K562 (cell line): ENCODE data around the gene MYCBP. TPM values are rescaled to one million over a fixed set of nuclear protein-coding genes. Genes with fewer than 3 reads are reported as not detected.

Experiments used
- ATAC-seq: fragments of 200-7000 bp; cut with Tn5 transposase; 3 replicates; pipeline ENCODE4 v1.9.1; 2020; ENCODE audit warnings: moderate library complexity
- BruUV-seq: library from RNA; stranded (reverse); fragments of 400-500 nt; replicated peaks from 2 replicates; lab custom pipeline; 2021; lab: Mats Ljungman, UMichigan
- CTCF ChIA-PET: fragments of 300-600 bp; formaldehyde crosslinking; extraction: SDS; loops from one replicate; lab custom pipeline; 2021; ENCODE audit warnings: low intra/inter-chr PET ratio; lab: Yijun Ruan, JAX
- POLR2A ChIA-PET: fragments of 300-600, 350-650 bp; sonication (Branson Sonifier 250); formaldehyde crosslinking; extraction: SDS; loops from one replicate; lab custom pipeline; 2021; ENCODE audit warnings: antibody characterized with exemption, inconsistent platforms; lab: Yijun Ruan, JAX
- DNase-seq, 4 experiments: peaks; one replicate each; pipeline versions ENCODE4 v3.0.0 to v3.0.0-alpha.2; 2011 to 2018; ENCODE audit warnings: low spot score in 3 of 4, mixed read lengths in 3 of 4; ENCODE audit errors: extremely low read depth in 1 of 4
- FAIRE-seq: peaks from 2 replicates; lab custom pipeline; 2011; peaks lifted over from hg19 to GRCh38; lab: Jason Lieb, UNC
- H2AFZ ChIP-seq: 2 replicates; pipeline ENCODE4 v1.6.0; 2011; ENCODE audit warnings: low read depth, low read length, control low read depth, inconsistent platforms
- H3K27ac ChIP-seq: fragments of 200-600 bp; 3 replicates; pipeline ENCODE4 v1.8.0; 2011; ENCODE audit warnings: low read depth, mild to moderate bottlenecking, control low read depth, inconsistent platforms, low read length, moderate library complexity, mixed read lengths; ENCODE audit errors: extremely low read depth
- H3K27me3 ChIP-seq, 2 experiments: fragments of 300-600 bp in 1 of 2; 2 replicates in 1 of 2; 3 replicates in 1 of 2; pipeline versions ENCODE4 v1.6.0 to v1.8.0; 2011; ENCODE audit warnings: inconsistent platforms in 2 of 2, low read length in 2 of 2, mild to moderate bottlenecking in 1 of 2, mixed read lengths in 1 of 2, moderate library complexity in 1 of 2; ENCODE audit not compliant: control insufficient read depth in 2 of 2, insufficient read depth in 2 of 2
- H3K36me3 ChIP-seq: fragments of 300-600 bp; 3 replicates; pipeline ENCODE4 v1.8.0; 2011; ENCODE audit warnings: mild to moderate bottlenecking, low read length, inconsistent platforms; ENCODE audit not compliant: control insufficient read depth, insufficient read depth
- H3K4me1 ChIP-seq, 2 experiments: fragments of 200-600 bp in 1 of 2; replicated peaks in 1 of 2; 2 replicates in 1 of 2; 3 replicates in 1 of 2; pipeline versions ENCODE4 v1.5.1 to v1.8.0; 2011; ENCODE audit warnings: inconsistent platforms in 2 of 2, low read length in 2 of 2, mild to moderate bottlenecking in 1 of 2, mixed read lengths in 1 of 2, moderate library complexity in 1 of 2; ENCODE audit not compliant: control insufficient read depth in 2 of 2, insufficient read depth in 2 of 2
- H3K4me2 ChIP-seq: 2 replicates; pipeline ENCODE4 v1.6.1; 2011; ENCODE audit warnings: low read length, control low read depth, inconsistent platforms, mixed read lengths; ENCODE audit not compliant: insufficient read depth
- H3K4me3 ChIP-seq: fragments of 200-600 bp; sonication (generic), shearing (Covaris generic); 2 replicates; pipeline ENCODE4 v1.5.1; 2016; ENCODE audit warnings: control low read depth, inconsistent platforms
- H3K79me2 ChIP-seq: fragments of 200-600 bp; 3 replicates; pipeline ENCODE4 v1.8.0; 2011; ENCODE audit warnings: low read length, inconsistent platforms; ENCODE audit not compliant: control insufficient read depth, insufficient read depth
- H3K9ac ChIP-seq, 2 experiments: 2 replicates each; pipeline versions ENCODE4 v1.6.0 to v1.6.1; 2011; ENCODE audit warnings: low read depth in 2 of 2, low read length in 2 of 2, control low read depth in 1 of 2, inconsistent platforms in 1 of 2, mild to moderate bottlenecking in 1 of 2, mixed read lengths in 1 of 2; ENCODE audit not compliant: insufficient read depth in 1 of 2
- H3K9me1 ChIP-seq: one replicate; pipeline ENCODE4 v1.6.0; 2011; ENCODE audit warnings: inconsistent platforms, mild to moderate bottlenecking, low read length, moderate library complexity; ENCODE audit not compliant: control insufficient read depth, insufficient read depth
- H3K9me3 ChIP-seq: replicated peaks from 2 replicates; pipeline ENCODE4 v1.5.1; 2011; ENCODE audit warnings: low read depth, low read length, inconsistent platforms; ENCODE audit not compliant: control insufficient read depth, insufficient read depth
- H4K20me1 ChIP-seq: replicated peaks from 2 replicates; pipeline ENCODE4 v1.6.1; 2011; ENCODE audit warnings: low read length, inconsistent platforms, mixed read lengths; ENCODE audit not compliant: control insufficient read depth, insufficient read depth
- CBX1 ChIP-seq: sonication (generic); IDR thresholded peaks from 2 replicates; pipeline ENCODE4 v1.6.1; 2016; ENCODE audit warnings: antibody characterized with exemption, low read depth, mild to moderate bottlenecking
- ZFP1 ChIP-seq: fragments of 450-650 bp; formaldehyde crosslinking; IDR thresholded peaks from 2 replicates; pipeline ENCODE4 v1.4.0; 2020; ENCODE audit warnings: mild to moderate bottlenecking, mixed read lengths
- ZNF407 ChIP-seq: fragments of 450-650 bp; IDR thresholded peaks from 2 replicates; pipeline ENCODE4 v1.6.1; 2016; ENCODE audit warnings: low read depth
- ZNF592 ChIP-seq: fragments of 450-650 bp; IDR thresholded peaks from 2 replicates; pipeline ENCODE4 v1.6.1; 2017; ENCODE audit warnings: antibody characterized with exemption, mild to moderate bottlenecking
- WGBS: fragments of 100-300 bp; shearing (Covaris generic); methylation state at CpG from one replicate; pipeline ENCODE4 v1.1.6; 2016; ENCODE audit warnings: low coverage, mixed read lengths; ENCODE audit not compliant: insufficient coverage; ENCODE audit errors: missing lambda C conversion rate; 5-methylcytosine and 5-hydroxymethylcytosine counted together
- in situ Hi-C: fragments of 300-500 bp; cut with MboI; formaldehyde crosslinking; loops from 4 replicates; pipeline ENCODE4 v1.15.0; 2018; ENCODE audit warnings: inconsistent platforms, mixed read lengths
- intact Hi-C: fragments of 100-400 bp; cut with micrococcal nuclease; formaldehyde crosslinking; loops from 2 replicates; pipeline ENCODE4 v1.14.2; 2022
- polyA plus RNA-seq, 8 experiments: library from polyadenylated mRNA; depleted of rRNA in 4 of 8; stranded (reverse) in 5 of 8; unstranded in 3 of 8; fragments of >200 nt; fragmentation: Nextera tagmentation in 2 of 8; fragmentation: Illumina TruSeq in 1 of 8; extraction: Ambion mirVana in 2 of 8; extraction: Trizol in 1 of 8; gene quantifications; 2 replicates each; pipeline versions ENCODE4 v1.2.1 to v1.2.3, GENCODE V29; 2011 to 2014; ENCODE audit warnings: inconsistent platforms in 1 of 8, missing spikeins in 1 of 8
- total RNA-seq, 7 experiments: library from RNA; depleted of rRNA in 6 of 7; stranded (reverse); fragments of >200 nt in 6 of 7; fragmentation: Illumina TruSeq in 2 of 7; extraction: Trizol in 2 of 7; gene quantifications; 2 replicates each; pipeline versions ENCODE4 v1.2.1 to v1.2.3, GENCODE V29; 2011 to 2021; ENCODE audit warnings: low replicate concordance in 1 of 7

Gene MYCBP
- total and polyA plus RNA-seq, 9 of the 15 experiments (the other 6 are each of a cell fraction or from before 2014, with no cell fraction given), result 32.3 to 253 (median 72.9) TPM

- TF ChIP-seq ZNF592 (no peak), CBX1 (no peak), ZFP1 (CRISPR knock-in tag) (no peak)
These were observed 20.4 kb downstream of the MYCBP start (continued) for GRCh38 chr1:38852780-38853179.

GRCh38 chr1:38848071-38848470, 25.1 kb downstream of the MYCBP start:
- Histone ChIP-seq H2AFZ (no peak overlapping the region), H3K4me3 (no peak overlapping the region), H3K9me1 (no peaks in the 10 kb centered on the region), H3K36me3 (peaks cover 67% of the 10 kb centered on the region), H3K27ac (no peak overlapping the region), H4K20me1 (no peaks in the 10 kb centered on the region; the same call in 1 of the 2 replicates), H3K9me3 (no peaks in the 10 kb centered on the region), H3K9ac (no peak overlapping the region), H3K4me1 (no peaks in the 10 kb centered on the region), H3K27me3 (no peaks in the 10 kb centered on the region), H3K79me2 (no peaks in the 10 kb centered on the region), H3K4me2 (no peak overlapping the region)
- no peak for FAIRE-seq
- DNase-seq, result no peak
- ChIA-PET CTCF (no interaction called here), POLR2A (interaction anchor here (0.8 to 4.2 kb wide), 3 partner anchors 10 to 147 kb away, joined by 3 to 22 read pairs (median 3); partner anchors contain the start of gene RRAGC)
- intact Hi-C loops, result loop anchor here (5.0 kb wide), 1 partner anchor 244 kb away; no protein-coding TSS in a partner anchor
- ATAC-seq, result no peak
- no peak for TF ChIP-seq ZNF407
- BruUV-seq, result no TSS peak
- 45% methylated on average over 1 of the region's 1 CpG for WGBS
- in situ Hi-C loops, result no loop called here
